K562 (cell line): ENCODE measurements around the gene CEND1. TPM values are rescaled to one million over a fixed set of nuclear protein-coding genes. Genes with fewer than 3 reads are reported as not detected.
A peak's percentile ranks its signal among the peaks of the same experiment; 100 is the strongest.

ENCODE experiments used
- CBFB ChIP-seq: sonication (generic); formaldehyde crosslinking; IDR thresholded peaks from 2 replicates; pipeline ENCODE4 v1.4.0; 2020; ENCODE audit warnings: mild to moderate bottlenecking, missing genetic modification reagents
- FOXK1 ChIP-seq: sonication (generic); formaldehyde crosslinking; IDR thresholded peaks from 2 replicates; pipeline ENCODE4 v1.8.0; 2022; ENCODE audit warnings: missing genetic modification reagents, mild to moderate bottlenecking, borderline replicate concordance
- MECOM ChIP-seq: fragments of 250-450 bp; sonication (Bioruptor Pico); IDR thresholded peaks from 2 replicates; pipeline ENCODE4 v1.8.0; 2022; ENCODE audit warnings: inconsistent platforms
- MED1 ChIP-seq: sonication (generic); formaldehyde crosslinking; IDR thresholded peaks from 2 replicates; pipeline ENCODE4 v1.8.1; 2023; ENCODE audit warnings: missing genetic modification reagents, borderline replicate concordance
- MYNN ChIP-seq, 2 experiments: sonication (generic); formaldehyde crosslinking in 1 of 2; IDR thresholded peaks; 2 replicates each; pipeline versions ENCODE4 v1.5.0 to v1.6.1; 2016 to 2020; ENCODE audit warnings: antibody characterized with exemption in 1 of 2, missing genetic modification reagents in 1 of 2
- SUPT5H ChIP-seq: fragments of 450-650 bp; IDR thresholded peaks from 2 replicates; pipeline ENCODE4 v1.6.1; 2016
- ZBTB17 ChIP-seq: fragments of 450-650 bp; formaldehyde crosslinking; IDR thresholded peaks from 2 replicates; pipeline ENCODE4 v1.4.0; 2020; ENCODE audit warnings: mild to moderate bottlenecking
- ZNF174 ChIP-seq: fragments of 250-450 bp; sonication (Bioruptor Pico); IDR thresholded peaks from 2 replicates; pipeline ENCODE4 v1.4.0; 2020; ENCODE audit warnings: mild to moderate bottlenecking
- polyA plus RNA-seq, 8 experiments: library from polyadenylated mRNA; depleted of rRNA in 4 of 8; stranded (reverse) in 5 of 8; unstranded in 3 of 8; fragments of >200 nt; fragmentation: Nextera tagmentation in 2 of 8; fragmentation: Illumina TruSeq in 1 of 8; extraction: Ambion mirVana in 2 of 8; extraction: Trizol in 1 of 8; gene quantifications; 2 replicates each; pipeline versions ENCODE4 v1.2.1 to v1.2.3, GENCODE V29; 2011 to 2014; ENCODE audit warnings: inconsistent platforms in 1 of 8, missing spikeins in 1 of 8
- total RNA-seq, 7 experiments: library from RNA; depleted of rRNA in 6 of 7; stranded (reverse); fragments of >200 nt in 6 of 7; fragmentation: Illumina TruSeq in 2 of 7; extraction: Trizol in 2 of 7; gene quantifications; 2 replicates each; pipeline versions ENCODE4 v1.2.1 to v1.2.3, GENCODE V29; 2011 to 2021; ENCODE audit warnings: low replicate concordance in 1 of 7
- TF ChIP-seq, protein P1 (sequence below): fragments of 450-650 bp; IDR thresholded peaks from 2 replicates; pipeline ENCODE4 v1.7.1; 2018; ENCODE audit warnings: mild to moderate bottlenecking, low read depth; ENCODE audit not compliant: partially characterized antibody
- TF ChIP-seq, protein P2 (sequence below): sonication (generic); formaldehyde crosslinking; IDR thresholded peaks from 2 replicates; pipeline ENCODE4 v1.8.0; 2022; ENCODE audit warnings: missing genetic modification reagents, mild to moderate bottlenecking, borderline replicate concordance
- TF ChIP-seq, protein P3 (sequence below): IDR thresholded peaks from 3 replicates; pipeline ENCODE4 v1.6.1; 2011; ENCODE audit warnings: borderline replicate concordance, mild to moderate bottlenecking, moderate library complexity; ENCODE audit not compliant: insufficient read length; ENCODE audit errors: extremely low read depth
- TF ChIP-seq, protein P4 (sequence below), 2 experiments: fragments of 250-450 bp in 1 of 2; fragments of 450-650 bp in 1 of 2; sonication (Bioruptor Pico) in 1 of 2; IDR thresholded peaks; 2 replicates each; pipeline versions ENCODE4 v1.6.1 to v1.8.0; 2016 to 2021; ENCODE audit warnings: mild to moderate bottlenecking in 2 of 2, moderate library complexity in 2 of 2, missing compliant biosample characterization in 1 of 2, missing genetic modification characterization in 1 of 2
- TF ChIP-seq, protein P5 (sequence below): sonication (generic); formaldehyde crosslinking; IDR thresholded peaks from 2 replicates; pipeline ENCODE4 v1.8.1; 2023; ENCODE audit warnings: mild to moderate bottlenecking, missing genetic modification reagents

The CEND1 gene
- total and polyA plus RNA-seq, 9 of the 15 experiments (the other 6 are each of a cell fraction or from before 2014, with no cell fraction given) = 0.13 to 0.18 (median 0.16) TPM; not detected in 6

DNA sequence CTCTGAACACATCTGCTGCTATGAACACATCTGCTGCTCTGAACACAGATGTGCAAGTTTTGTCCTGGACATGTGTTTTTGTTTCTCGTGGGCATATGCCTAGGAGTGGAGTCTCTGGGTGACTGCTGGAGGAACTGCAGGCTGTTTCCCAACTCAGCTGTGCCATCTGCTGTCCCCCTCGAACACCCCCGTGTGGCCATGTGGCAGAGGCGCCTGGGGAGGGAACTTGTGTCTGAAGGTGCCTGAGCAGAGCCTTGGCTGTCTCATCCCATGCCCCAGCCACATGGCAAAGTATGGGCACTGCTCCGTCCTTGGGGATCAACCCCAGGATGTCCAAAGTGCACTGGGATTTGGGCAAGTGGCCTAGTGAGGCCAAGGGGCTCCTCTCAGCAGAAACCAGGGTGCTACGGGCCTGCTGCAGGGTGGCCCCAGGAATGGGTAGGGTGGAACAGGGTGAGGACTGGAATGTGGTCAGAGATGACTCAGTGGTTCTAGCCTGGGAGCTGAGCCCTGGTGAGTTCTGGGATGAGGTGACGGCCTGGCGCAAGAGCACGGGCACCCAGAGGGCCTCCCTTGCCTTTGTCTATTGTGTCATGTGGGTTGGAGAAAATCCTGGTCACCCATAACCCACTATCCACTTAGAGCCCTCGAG lies 27.3 kb downstream of the CEND1 start (continued):
- TF ChIP-seq, protein P1, sequence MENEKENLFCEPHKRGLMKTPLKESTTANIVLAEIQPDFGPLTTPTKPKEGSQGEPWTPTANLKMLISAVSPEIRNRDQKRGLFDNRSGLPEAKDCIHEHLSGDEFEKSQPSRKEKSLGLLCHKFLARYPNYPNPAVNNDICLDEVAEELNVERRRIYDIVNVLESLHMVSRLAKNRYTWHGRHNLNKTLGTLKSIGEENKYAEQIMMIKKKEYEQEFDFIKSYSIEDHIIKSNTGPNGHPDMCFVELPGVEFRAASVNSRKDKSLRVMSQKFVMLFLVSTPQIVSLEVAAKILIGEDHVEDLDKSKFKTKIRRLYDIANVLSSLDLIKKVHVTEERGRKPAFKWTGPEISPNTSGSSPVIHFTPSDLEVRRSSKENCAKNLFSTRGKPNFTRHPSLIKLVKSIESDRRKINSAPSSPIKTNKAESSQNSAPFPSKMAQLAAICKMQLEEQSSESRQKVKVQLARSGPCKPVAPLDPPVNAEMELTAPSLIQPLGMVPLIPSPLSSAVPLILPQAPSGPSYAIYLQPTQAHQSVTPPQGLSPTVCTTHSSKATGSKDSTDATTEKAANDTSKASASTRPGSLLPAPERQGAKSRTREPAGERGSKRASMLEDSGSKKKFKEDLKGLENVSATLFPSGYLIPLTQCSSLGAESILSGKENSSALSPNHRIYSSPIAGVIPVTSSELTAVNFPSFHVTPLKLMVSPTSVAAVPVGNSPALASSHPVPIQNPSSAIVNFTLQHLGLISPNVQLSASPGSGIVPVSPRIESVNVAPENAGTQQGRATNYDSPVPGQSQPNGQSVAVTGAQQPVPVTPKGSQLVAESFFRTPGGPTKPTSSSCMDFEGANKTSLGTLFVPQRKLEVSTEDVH = peak; percentile 18
- TF ChIP-seq MYNN (IDR thresholded peaks at IDR 0.05) (0 out of 2 replicates have a peak, but pooled peaks have one; percentile 31), MYNN (CRISPR knock-in tag; IDR thresholded peaks at IDR 0.05) (no peak), CBFB (CRISPR knock-in tag) (no peak), FOXK1 (CRISPR knock-in tag) (peak; percentile 55; the same call in 1 of the 2 replicates), MED1 (CRISPR knock-in tag) (no peak), ZNF174 (CRISPR knock-in tag) (no peak), ZBTB17 (CRISPR knock-in tag) (0 out of 2 replicates have a peak, but pooled peaks have one; percentile 40), MECOM (CRISPR knock-in tag) (no peak), SUPT5H (peak; percentile 47)
- TF ChIP-seq, protein P2, sequence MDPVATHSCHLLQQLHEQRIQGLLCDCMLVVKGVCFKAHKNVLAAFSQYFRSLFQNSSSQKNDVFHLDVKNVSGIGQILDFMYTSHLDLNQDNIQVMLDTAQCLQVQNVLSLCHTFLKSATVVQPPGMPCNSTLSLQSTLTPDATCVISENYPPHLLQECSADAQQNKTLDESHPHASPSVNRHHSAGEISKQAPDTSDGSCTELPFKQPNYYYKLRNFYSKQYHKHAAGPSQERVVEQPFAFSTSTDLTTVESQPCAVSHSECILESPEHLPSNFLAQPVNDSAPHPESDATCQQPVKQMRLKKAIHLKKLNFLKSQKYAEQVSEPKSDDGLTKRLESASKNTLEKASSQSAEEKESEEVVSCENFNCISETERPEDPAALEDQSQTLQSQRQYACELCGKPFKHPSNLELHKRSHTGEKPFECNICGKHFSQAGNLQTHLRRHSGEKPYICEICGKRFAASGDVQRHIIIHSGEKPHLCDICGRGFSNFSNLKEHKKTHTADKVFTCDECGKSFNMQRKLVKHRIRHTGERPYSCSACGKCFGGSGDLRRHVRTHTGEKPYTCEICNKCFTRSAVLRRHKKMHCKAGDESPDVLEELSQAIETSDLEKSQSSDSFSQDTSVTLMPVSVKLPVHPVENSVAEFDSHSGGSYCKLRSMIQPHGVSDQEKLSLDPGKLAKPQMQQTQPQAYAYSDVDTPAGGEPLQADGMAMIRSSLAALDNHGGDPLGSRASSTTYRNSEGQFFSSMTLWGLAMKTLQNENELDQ (CRISPR knock-in tag) = no peak
- TF ChIP-seq, protein P3, sequence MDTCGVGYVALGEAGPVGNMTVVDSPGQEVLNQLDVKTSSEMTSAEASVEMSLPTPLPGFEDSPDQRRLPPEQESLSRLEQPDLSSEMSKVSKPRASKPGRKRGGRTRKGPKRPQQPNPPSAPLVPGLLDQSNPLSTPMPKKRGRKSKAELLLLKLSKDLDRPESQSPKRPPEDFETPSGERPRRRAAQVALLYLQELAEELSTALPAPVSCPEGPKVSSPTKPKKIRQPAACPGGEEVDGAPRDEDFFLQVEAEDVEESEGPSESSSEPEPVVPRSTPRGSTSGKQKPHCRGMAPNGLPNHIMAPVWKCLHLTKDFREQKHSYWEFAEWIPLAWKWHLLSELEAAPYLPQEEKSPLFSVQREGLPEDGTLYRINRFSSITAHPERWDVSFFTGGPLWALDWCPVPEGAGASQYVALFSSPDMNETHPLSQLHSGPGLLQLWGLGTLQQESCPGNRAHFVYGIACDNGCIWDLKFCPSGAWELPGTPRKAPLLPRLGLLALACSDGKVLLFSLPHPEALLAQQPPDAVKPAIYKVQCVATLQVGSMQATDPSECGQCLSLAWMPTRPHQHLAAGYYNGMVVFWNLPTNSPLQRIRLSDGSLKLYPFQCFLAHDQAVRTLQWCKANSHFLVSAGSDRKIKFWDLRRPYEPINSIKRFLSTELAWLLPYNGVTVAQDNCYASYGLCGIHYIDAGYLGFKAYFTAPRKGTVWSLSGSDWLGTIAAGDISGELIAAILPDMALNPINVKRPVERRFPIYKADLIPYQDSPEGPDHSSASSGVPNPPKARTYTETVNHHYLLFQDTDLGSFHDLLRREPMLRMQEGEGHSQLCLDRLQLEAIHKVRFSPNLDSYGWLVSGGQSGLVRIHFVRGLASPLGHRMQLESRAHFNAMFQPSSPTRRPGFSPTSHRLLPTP = no peak
- TF ChIP-seq, protein P4, sequence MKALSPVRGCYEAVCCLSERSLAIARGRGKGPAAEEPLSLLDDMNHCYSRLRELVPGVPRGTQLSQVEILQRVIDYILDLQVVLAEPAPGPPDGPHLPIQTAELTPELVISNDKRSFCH (CRISPR knock-in tag; IDR thresholded peaks at IDR 0.05) = no peak
- TF ChIP-seq, protein P4 (tag; IDR thresholded peaks at IDR 0.05) = 0 out of 2 replicates have a peak, but pooled peaks have one; percentile 20
- TF ChIP-seq, protein P5, sequence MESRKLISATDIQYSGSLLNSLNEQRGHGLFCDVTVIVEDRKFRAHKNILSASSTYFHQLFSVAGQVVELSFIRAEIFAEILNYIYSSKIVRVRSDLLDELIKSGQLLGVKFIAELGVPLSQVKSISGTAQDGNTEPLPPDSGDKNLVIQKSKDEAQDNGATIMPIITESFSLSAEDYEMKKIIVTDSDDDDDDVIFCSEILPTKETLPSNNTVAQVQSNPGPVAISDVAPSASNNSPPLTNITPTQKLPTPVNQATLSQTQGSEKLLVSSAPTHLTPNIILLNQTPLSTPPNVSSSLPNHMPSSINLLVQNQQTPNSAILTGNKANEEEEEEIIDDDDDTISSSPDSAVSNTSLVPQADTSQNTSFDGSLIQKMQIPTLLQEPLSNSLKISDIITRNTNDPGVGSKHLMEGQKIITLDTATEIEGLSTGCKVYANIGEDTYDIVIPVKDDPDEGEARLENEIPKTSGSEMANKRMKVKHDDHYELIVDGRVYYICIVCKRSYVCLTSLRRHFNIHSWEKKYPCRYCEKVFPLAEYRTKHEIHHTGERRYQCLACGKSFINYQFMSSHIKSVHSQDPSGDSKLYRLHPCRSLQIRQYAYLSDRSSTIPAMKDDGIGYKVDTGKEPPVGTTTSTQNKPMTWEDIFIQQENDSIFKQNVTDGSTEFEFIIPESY (CRISPR knock-in tag) = peak; percentile 30; the same call in 1 of the 2 replicates
